ENCODE results near the gene MYOM1.

Gene MYOM1

DNA sequence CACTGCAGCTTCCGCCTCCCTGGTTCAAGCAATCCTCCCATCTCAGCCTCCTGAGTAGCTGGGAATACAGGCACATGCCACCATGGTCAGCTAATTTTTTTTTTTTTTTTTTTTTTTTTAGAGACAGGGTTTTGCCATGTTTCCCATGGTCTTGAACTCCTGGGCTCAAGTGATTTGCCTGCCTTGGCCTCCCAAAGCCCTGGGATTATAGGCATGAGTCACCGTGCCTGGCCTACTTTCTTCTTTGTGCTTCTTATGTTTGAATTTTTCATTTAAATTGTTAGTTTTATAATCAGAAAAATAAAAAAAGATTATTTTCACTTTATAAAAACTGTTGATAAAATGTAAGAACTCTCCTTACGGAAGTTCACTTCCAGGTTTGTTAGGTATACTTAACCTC lies 105.3 kb downstream of the MYOM1 start:
- DNase-seq = no peak

DNA sequence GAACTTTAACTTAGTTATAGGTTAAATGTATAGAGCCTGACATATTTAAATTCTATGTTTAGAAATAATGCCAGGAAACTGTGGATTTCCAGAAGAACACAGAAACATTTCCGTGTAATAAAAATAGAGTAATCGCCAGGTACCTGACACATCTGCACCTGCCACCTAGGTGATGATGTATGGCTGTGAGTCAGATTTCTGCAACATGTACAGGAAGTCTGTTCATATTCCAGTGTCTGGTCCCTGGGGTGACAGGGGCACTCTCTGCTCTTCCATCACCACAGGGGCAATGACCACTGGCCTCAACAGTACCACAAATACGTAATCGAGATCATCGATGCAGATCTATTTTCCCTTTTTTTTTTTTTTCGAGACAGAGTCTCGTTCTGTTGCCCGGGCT lies 105.7 kb downstream of the MYOM1 start:
- no peak for DNase-seq

DNA sequence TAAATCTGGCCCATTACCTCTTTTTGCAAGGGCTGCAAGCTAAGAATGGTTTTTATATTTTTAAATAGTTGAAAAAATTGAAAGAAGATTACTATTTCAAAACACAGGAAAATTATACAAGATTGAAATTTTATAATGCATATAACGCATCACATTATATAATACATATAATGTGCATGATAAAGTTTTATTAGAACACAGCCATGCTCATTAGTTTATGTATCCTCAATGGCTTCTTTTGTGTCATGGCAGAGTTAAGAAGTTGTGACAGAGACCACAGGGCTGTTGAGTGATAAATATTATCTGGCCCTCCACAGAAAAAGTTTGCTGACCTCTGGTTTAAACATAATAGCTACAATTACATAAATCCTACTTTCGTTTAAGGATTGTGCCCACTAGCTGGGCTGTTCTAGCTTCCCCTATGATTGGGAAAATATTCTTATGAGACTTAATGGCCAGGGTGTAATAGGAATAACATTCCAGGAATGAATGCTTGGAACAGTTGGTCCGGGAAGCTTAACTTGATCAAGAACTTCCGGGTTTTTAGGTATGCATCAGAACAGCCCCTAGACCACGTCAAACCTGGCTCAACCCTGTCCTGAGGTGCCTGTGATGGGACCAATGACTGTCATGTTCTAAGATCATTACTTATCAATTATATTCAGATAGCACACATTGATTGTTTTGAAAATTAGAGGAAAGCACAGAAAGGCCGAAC lies 108.1 kb downstream of the MYOM1 start:
- DNase-seq = no peak

- no peak for DNase-seq
Observed at GRCh38 chr18:3110034-3110752, 109.6 kb downstream of the MYOM1 start.

DNA sequence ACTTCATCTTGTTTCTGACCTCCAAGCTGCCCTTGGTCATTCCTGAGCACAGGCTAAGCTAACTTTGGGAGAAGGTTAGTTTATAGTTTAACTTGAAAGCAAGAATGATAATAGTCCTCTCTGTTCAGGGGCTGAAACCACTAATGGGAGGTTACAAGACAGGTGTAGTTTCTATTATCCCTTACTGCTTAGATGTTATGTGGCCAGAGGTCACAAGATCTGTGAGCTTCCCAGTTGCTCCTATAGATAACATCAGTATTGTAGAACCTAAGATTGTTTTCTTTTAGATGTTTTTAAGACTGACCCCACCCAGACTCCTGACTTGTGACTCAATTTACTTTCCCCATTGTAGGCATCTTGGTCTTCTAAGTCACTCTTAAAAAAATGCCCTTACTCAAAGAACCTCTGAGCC lies 112.0 kb downstream of the MYOM1 start:
- DNase-seq = no peak

GRCh38 chr18:3104190-3105054 lies 115.3 kb downstream of the MYOM1 start:
- DNase-seq = no peak

- no peak for DNase-seq
Observed at GRCh38 chr18:3103576-3103975, 116.2 kb downstream of the MYOM1 start.

DNA sequence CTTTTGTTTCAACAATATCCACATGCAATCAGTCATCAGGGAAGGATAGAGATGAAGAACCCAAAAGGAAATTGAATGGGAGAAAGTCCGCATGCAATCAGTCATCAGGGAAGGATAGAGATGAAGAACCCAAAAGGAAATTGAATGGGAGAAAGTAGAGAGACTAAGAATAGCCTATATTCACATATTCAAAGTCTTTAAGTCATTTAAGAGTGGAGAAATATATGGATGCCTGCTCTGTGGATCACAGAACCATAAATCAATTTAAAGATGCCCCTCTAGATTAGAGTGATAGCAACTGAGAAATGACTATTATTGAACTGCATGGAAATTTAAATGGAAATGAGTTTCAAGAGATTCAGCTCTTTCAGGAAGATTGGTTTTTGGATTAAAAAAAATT lies 116.8 kb downstream of the MYOM1 start:
- no peak for DNase-seq

GRCh38 chr18:3100498-3101132 lies 119.2 kb downstream of the MYOM1 start:
- no peak for DNase-seq

DNA sequence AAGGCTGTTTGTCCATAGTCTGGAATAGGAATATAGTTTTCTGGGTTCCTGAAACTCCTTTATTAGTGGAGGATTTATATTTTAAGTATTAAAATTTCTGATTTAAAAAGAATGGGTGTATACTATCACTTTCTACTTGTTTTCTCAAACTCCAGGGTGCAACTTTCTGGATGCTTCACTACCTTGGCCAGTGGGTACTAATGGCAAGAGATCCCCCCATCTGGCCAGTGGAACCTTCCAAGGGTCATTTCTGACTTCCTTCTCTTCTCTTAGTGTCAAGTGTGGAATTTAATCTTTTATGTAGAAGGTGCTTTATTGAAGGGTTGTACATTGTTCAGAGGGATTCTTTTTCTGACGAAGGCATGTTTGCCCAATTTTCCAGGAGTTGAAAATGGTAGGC lies 120.4 kb downstream of the MYOM1 start:
- DNase-seq = no peak

GRCh38 chr18:3097082-3097481 lies 122.7 kb downstream of the MYOM1 start:
- DNase-seq = peak; percentile 52

GRCh38 chr18:3095921-3096320 lies 123.8 kb downstream of the MYOM1 start:
- DNase-seq = no peak

DNA sequence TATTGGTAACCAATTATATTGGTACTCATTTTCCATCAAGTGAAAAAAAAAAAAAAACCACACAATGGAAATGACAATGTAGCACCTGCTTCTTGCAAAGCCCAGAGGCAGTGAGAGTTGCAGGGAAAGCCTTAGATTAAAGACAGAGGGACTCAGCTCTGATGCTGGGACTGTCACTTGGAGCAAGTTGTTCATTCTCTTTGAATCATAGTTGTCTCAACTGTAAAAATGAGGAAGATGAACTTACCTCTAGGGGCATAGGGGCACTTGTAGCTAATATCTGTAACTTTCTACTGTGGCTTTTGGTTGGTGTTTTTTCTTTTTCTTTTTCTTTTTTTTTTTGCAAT lies 125.5 kb downstream of the MYOM1 start:
- DNase-seq = no peak

DNA sequence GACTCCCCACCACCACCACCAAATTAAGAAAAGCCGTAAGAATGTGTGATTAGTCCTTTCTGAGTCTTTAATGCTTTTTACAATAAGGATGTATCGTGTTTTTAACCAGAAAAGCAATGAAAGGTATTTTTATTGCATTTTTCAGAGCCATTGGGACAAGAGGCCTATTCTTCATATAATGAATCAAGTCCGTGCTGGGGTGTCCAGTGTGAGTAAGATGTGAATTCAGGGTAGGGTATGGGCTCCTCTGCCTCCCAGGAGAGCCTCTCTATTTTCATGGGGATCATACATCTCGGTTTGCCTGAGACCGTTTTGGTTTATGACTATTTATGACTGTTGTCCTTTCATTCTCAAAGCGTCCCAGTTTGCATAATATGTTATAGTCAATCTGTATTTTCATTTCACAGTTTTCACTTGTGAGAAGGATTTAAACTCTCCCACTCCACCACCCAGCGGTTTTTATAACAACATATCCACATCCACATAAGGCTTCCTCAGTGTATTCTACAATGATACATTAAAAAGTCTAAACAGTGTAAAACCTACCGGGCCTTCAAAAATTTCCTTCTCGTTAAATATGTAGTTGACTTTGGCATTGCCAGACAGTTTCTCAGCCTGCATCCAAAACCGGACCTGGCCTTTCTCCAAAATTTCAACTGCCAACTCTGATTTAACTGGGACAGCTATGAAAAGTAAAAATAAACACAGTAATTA lies 126.0 kb downstream of the MYOM1 start:
- no peak for DNase-seq

DNA sequence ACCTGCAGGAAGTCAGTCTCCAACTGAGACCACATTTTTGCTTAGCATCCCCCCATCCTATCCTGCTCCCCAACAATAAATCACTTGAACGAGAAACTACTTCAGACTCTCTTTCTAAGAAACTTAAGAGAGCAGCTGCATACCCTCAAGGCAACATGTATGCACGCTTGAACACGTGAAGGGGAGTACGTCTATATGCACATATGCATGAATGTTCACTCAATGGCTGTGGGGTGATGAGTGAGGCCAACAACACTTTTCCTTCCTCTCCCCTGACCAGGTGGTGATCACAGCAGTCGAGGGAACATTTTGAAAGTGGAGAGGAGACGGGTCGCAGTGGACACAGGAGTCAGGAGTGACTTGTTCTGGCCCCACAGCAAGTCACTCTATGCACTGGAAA lies 127.0 kb downstream of the MYOM1 start:
- DNase-seq = no peak

GRCh38 chr18:3089579-3089978 lies 130.2 kb downstream of the MYOM1 start:
- no peak for DNase-seq

GRCh38 chr18:3088449-3088848 lies 131.3 kb downstream of the MYOM1 start:
- DNase-seq = no peak

GRCh38 chr18:3086871-3087270 lies 132.9 kb downstream of the MYOM1 start:
- DNase-seq = no peak

- DNase-seq = no peak
Observed at GRCh38 chr18:3085612-3086011, 134.2 kb downstream of the MYOM1 start.

DNA sequence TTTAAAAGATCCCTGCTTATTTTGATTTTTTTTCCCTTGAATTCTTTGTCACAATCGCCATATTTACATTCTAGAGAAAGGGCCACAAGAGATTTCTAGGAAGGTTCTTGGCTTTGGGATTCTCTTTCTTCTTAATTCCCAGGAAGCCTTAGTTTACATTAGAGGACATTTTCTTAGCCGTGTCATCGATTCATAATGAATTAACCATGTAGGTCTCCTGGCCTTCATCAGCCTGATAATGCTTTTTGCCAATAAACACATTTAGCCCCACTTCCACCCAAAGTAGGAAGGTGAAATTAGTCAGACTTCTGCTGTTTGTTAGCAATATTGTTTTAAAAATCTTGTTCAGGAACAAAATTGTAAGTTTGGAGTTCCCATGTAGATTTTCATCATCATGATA lies 135.6 kb downstream of the MYOM1 start:
- no peak for DNase-seq

DNA sequence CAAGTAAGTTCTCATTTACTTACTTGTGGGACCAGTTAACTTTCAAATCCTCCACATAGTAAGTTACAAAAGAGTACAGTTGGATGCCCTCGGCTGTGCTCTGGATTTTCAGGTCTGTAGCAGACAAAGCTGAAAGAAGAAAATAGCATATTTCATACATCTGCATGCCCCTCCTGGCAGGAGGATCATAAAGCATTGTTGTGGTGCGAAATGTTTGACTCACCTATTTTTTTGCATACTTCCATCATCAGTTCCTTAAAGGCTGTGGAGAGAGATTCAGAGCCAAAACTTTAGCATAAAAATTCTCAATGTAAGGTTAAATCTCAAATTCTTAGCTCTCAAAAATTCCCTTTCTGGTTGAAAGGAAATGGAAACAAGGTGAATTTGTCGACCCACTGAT lies 136.0 kb downstream of the MYOM1 start:
- DNase-seq = no peak

GRCh38 chr18:3081584-3081991 lies 138.2 kb downstream of the MYOM1 start:
- no peak for DNase-seq

DNA sequence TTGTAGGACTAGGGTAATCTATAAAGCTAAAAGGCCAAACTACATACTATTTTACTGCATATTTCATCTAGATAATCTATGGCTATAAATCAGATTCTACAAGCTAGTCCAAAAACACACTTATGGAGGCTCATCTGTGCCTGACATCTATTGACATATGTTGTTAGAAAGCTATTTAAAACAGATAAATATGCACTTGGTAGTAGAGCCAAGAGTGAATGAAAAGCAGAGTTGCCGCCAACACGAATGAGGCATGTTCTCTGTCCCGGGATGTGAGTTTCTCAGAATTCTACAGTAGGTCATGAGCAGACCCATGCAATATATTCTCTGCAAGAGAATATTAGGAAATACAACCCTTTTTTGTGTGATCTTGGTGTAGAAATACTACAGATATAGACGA lies 140.1 kb downstream of the MYOM1 start:
- DNase-seq = no peak

All from CD4-positive, alpha-beta T cell treated with Interleukin-17A for 1 hour (primary cell).